ENCODE data around the gene ASPG. TPM values are rescaled to one million over a fixed set of nuclear protein-coding genes. Genes with fewer than 3 reads are reported as not detected.

Gene ASPG
- total RNA-seq, 1 donor from 2014 or later, result 1.2 TPM

DNA sequence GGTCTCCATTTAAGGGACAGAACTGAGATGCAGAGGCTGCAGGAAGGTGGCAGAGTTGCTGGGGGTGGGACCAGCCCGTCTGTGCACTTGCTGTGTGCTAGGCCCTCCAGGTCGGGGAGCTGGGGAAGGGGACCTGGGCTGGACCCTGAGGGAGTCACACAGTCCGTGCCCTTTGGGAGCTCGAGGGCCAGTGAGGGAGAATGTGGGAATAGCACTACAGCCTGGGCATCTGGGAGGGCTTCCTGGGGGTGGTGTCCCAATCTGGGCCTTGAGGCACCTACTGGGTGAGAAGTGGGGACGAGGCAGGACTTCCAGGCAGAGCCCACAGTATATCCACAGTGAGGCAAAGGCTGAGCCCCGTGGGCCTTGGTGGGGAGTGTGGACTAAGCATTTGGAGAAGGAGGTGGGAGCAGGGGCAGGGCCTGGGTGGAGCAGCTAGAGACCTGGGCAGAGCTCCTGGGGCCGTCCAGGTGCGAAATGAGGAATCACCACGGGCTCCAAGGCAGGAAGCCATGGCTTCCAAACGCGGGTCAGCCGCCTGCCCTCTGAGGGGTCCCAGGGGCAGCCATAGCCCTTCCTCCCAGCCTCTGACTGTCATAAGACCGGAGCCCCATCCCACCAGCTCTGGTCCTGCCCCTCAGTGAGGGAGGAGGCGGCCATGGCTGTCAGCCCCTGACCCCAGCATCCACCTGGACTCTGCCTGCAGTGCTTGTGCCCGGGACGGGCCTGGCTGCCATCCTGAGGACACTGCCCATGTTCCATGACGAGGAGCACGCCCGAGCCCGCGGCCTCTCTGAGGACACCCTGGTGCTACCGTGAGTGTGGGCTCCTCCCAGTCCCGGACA is 6.6 kb downstream of the ASPG start:
- H3K27me3 Mint-ChIP-seq (ENCODE audit: unreplicated experiment), result peaks cover 5% of the 10 kb centered on the region
- no peaks in the 10 kb centered on the region for H3K9me3 Mint-ChIP-seq (ENCODE audit: unreplicated experiment)
- H3K4me3 Mint-ChIP-seq (ENCODE audit: unreplicated experiment), result no peak overlapping the region
- H3K36me3 Mint-ChIP-seq (ENCODE audit: low read depth, unreplicated experiment), result no peaks in the 10 kb centered on the region
- H3K27ac Mint-ChIP-seq (ENCODE audit: unreplicated experiment), result no peak overlapping the region
- TF ChIP-seq, protein P1, sequence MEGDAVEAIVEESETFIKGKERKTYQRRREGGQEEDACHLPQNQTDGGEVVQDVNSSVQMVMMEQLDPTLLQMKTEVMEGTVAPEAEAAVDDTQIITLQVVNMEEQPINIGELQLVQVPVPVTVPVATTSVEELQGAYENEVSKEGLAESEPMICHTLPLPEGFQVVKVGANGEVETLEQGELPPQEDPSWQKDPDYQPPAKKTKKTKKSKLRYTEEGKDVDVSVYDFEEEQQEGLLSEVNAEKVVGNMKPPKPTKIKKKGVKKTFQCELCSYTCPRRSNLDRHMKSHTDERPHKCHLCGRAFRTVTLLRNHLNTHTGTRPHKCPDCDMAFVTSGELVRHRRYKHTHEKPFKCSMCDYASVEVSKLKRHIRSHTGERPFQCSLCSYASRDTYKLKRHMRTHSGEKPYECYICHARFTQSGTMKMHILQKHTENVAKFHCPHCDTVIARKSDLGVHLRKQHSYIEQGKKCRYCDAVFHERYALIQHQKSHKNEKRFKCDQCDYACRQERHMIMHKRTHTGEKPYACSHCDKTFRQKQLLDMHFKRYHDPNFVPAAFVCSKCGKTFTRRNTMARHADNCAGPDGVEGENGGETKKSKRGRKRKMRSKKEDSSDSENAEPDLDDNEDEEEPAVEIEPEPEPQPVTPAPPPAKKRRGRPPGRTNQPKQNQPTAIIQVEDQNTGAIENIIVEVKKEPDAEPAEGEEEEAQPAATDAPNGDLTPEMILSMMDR (IDR thresholded peaks at IDR 0.05; ENCODE audit: unreplicated experiment), result no peak
- H3K4me1 Mint-ChIP-seq (ENCODE audit: unreplicated experiment), result no peaks in the 10 kb centered on the region
- DNase-seq (ENCODE audit: low spot score), result no peak

DNA sequence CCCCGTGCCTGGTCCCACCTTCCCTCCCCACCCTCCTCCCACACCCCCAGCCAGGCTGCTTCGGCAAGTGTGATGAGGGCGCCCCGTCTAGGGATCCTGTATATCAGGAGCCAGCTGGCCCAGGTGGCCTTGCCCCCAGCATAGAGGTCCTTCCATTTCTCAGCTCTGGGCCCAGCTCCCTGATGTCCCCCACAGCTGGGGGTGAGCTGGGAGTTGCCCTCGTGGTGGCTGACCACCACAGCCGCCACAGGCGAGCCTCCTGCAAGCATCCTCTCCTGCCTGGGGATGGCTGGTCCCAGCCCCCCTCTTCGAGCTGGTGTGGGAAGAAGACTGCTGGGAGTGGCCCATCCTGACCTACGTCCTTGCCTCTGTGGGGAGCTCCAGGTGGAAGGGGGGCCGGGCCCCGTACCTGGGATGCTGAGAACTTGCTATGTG is 7.4 kb downstream of the ASPG start:
- Mint-ChIP-seq H3K4me3 (ENCODE audit: unreplicated experiment) (no peak overlapping the region), H3K4me1 (ENCODE audit: unreplicated experiment) (no peaks in the 10 kb centered on the region)
- DNase-seq (ENCODE audit: low spot score), result no peak

GRCh38 chr14:104093366-104094055 is 8.0 kb downstream of the ASPG start:
- no peaks in the 10 kb centered on the region for H3K9me3 Mint-ChIP-seq (ENCODE audit: unreplicated experiment)

More for the DNA sequence above, 7.4 kb downstream of the ASPG start:
- peaks cover 4% of the 10 kb centered on the region for H3K27me3 Mint-ChIP-seq (ENCODE audit: unreplicated experiment)
- no peaks in the 10 kb centered on the region for H3K36me3 Mint-ChIP-seq (ENCODE audit: low read depth, unreplicated experiment)
- no peak overlapping the region for H3K27ac Mint-ChIP-seq (ENCODE audit: unreplicated experiment)
- no peaks in the 10 kb centered on the region for H3K9me3 Mint-ChIP-seq (ENCODE audit: unreplicated experiment)
- TF ChIP-seq, protein P1 (IDR thresholded peaks at IDR 0.05; ENCODE audit: unreplicated experiment), result no peak

DNA sequence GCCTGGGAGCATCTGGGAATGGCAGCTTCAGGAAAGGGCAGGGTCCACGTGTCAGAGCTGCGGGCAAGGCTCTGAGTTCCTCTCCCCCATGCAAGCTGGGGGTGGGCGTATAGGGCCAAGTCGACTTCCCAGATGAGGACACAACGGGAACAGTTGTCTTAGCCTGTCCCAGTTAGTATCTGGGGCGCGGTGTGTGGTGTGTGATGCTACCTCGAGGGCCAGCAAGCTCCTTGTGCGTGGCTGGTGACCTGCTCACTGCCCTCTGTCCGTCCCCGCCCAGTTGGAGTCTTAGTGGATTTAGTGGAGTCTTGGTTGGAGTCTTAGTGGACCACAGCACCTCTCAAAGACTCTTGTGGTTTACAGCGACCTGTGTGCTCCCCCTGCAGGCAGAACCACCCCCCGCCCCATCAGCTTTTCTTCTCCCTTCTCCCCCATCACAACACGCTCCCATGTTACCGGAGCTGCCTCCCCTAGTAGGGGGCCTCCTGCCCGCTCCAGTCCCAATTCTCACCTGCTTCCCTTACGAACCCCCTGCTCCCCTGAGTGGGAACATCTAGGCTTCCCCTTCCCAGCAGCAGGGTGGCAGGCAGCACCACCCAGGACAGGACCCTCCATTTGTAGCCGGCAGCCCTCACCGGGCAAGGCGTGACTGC is 8.7 kb downstream of the ASPG start:
- Mint-ChIP-seq H3K36me3 (ENCODE audit: low read depth, unreplicated experiment) (no peaks in the 10 kb centered on the region), H3K4me1 (ENCODE audit: unreplicated experiment) (no peaks in the 10 kb centered on the region), H3K27ac (ENCODE audit: unreplicated experiment) (no peak overlapping the region), H3K27me3 (ENCODE audit: unreplicated experiment) (peaks cover 4% of the 10 kb centered on the region), H3K9me3 (ENCODE audit: unreplicated experiment) (no peaks in the 10 kb centered on the region), H3K4me3 (ENCODE audit: unreplicated experiment) (no peak overlapping the region)
- DNase-seq (ENCODE audit: low spot score), result no peak
- TF ChIP-seq, protein P1 (IDR thresholded peaks at IDR 0.05; ENCODE audit: unreplicated experiment), result no peak

More at GRCh38 chr14:104093366-104094055, 8.0 kb downstream of the ASPG start:
- H3K27ac Mint-ChIP-seq (ENCODE audit: unreplicated experiment), result no peak overlapping the region
- no peaks in the 10 kb centered on the region for H3K36me3 Mint-ChIP-seq (ENCODE audit: low read depth, unreplicated experiment)
- no peak overlapping the region for H3K4me3 Mint-ChIP-seq (ENCODE audit: unreplicated experiment)
- H3K4me1 Mint-ChIP-seq (ENCODE audit: unreplicated experiment), result no peaks in the 10 kb centered on the region
- TF ChIP-seq, protein P1 (IDR thresholded peaks at IDR 0.05; ENCODE audit: unreplicated experiment), result no peak
- H3K27me3 Mint-ChIP-seq (ENCODE audit: unreplicated experiment), result peaks cover 4% of the 10 kb centered on the region
- no peak for DNase-seq (ENCODE audit: low spot score)

All from endothelial cell (in vitro differentiated cells).